Fibroblast of pulmonary artery (primary cell): ENCODE data around the gene CHAD.
A peak's percentile ranks its signal among the peaks of the same experiment; 100 is the strongest.

Experiments
- DNase-seq: peaks from one replicate; pipeline ENCODE4 v3.0.0-alpha.2; 2010; ENCODE audit warnings: low read depth
- H3K4me3 ChIP-seq: replicated peaks from 2 replicates; pipeline ENCODE4 v1.5.1; 2011; ENCODE audit warnings: low read depth, mild to moderate bottlenecking, control low read depth, low read length, moderate library complexity
- TF ChIP-seq, protein P1 (sequence below): IDR thresholded peaks from 2 replicates; pipeline ENCODE4 v1.5.1; 2011; ENCODE audit warnings: mild to moderate bottlenecking, control low read depth, low read length, inconsistent platforms; ENCODE audit errors: missing control alignments

Gene CHAD

DNA sequence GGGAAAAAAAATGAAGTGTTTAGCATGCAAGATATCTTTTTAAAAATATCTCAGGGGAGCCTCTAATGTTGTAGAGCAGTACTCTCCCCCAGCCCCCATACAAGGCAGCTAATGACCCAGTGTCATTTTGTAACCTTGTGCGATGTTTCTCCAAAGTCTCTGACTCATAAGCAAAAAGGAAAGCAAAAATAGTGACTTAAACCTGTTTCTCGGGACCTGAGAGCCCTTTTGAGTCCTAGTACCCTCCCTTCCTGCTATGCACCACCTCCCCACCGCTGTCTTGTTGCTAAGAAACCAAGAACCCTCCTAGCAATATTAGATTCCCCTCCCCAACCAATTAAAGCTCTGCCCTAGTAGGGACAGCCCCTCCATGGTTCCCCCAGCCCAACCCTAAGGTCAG is 42.4 kb upstream of the CHAD start:
- DNase-seq, result peak; percentile 25
- no peak overlapping the region for H3K4me3 ChIP-seq
- TF ChIP-seq, protein P1, sequence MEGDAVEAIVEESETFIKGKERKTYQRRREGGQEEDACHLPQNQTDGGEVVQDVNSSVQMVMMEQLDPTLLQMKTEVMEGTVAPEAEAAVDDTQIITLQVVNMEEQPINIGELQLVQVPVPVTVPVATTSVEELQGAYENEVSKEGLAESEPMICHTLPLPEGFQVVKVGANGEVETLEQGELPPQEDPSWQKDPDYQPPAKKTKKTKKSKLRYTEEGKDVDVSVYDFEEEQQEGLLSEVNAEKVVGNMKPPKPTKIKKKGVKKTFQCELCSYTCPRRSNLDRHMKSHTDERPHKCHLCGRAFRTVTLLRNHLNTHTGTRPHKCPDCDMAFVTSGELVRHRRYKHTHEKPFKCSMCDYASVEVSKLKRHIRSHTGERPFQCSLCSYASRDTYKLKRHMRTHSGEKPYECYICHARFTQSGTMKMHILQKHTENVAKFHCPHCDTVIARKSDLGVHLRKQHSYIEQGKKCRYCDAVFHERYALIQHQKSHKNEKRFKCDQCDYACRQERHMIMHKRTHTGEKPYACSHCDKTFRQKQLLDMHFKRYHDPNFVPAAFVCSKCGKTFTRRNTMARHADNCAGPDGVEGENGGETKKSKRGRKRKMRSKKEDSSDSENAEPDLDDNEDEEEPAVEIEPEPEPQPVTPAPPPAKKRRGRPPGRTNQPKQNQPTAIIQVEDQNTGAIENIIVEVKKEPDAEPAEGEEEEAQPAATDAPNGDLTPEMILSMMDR, result no peak

DNA sequence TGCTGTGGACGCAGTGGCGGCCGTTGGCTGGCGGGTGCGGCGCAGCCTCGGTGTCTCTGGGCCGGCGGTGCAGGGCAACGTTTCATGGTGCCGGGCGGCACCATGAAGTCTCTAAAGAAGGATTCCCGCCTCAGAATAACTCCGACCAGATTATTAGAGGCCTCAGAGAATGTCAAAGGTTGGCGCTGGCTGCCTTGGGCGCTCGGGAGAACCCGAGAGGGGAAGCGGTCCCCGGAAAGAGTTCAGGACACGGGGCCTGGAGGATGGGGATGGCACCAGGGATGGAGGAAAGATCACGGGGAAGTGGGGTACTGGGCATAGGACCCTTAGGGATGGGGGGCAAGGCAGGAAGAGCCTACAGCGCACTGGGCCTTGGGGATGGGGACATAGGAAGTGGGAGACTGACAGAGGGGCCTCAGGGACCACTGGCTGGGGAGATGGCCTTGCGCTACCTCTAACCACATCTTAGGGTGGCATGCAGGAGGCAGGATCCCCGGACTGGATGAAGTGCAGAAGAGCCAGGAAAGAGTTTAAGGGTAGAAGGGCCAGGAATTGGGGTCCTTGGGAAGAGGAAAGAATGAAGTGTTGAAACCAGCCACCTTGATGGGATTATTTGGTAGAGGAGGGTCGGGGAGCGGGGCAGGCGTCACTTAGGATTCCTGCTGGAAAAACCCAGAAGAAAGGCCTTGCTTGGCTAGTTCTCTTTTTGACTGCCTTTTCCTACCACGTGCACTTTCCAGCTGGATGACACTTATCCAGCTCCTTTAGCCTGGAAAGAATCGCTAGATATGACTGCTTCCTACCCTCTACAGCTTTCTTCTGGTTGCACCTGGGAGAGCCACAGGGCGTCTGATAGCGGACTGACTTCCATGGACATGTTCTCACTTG is 40.1 kb upstream of the CHAD start:
- H3K4me3 ChIP-seq, result peak overlapping the region; percentile 54
- DNase-seq, result no peak
- TF ChIP-seq, protein P1, result no peak

DNA sequence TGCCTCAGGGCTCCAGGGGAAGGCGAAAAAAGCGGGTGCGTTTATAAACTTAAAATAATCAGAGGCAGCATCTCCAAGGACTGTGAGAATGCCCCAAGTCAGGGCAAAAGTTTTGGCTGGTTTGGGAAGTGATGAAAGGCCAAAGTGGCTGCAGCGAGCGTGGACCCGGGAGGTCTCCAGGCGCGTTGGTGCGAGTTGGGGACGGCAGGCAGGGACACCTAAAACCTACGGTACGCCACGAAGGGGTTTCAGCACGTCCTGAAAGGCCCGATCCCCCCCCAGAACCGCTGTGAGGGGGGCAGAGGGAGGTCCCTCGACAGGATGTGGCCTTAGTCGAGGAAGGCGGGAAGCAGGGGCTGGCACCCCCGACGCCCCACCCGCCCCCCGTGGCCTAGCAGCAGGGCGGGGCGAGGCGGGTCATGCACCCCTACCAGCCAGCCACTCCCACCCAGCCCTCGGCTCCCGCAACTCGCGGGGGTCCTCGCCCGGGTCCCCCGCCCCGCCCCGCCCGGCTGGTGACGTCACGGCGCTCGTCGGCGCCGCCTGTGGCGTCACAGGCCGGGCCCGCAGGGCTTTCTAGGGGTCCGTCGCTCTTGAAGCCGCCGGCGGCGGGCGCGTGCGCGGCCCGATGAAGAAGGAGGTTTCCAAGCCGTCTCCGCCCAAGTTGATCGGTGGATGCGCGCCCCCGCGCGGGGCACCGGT is 39.3 kb upstream of the CHAD start, which contains the start of gene MYCBPAP:
Gene MYCBPAP, plus strand, starts transcription at position 569 of the 702 bp plus-strand sequence. CDS start 236 bp downstream, outside the sequence.
- DNase-seq, result peak; percentile 72
- TF ChIP-seq, protein P1, result no peak
- H3K4me3 ChIP-seq, result peak within 1 kb of the TSS; percentile 54

DNA sequence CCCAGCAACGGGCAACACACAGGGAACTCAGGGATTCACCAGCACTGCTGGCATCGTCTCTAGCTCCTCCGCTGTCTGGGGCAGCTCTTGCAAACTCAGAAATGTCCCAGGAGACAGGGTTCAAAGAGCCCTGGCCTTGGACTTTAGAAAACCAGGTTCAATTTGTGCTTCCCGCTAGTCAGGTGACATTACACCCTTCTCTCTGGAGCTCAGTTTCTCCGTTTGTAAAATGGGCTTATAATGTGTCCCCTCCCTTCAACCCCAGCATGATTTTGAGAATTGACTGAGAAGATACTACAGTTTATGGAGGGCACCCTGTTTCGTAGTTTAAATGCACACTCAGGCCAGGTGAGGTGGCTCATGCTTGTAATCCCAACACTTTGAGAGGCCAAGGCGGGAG is 37.6 kb upstream of the CHAD start:
- TF ChIP-seq, protein P1, result no peak
- H3K4me3 ChIP-seq, result no peak overlapping the region
- DNase-seq, result no peak

DNA sequence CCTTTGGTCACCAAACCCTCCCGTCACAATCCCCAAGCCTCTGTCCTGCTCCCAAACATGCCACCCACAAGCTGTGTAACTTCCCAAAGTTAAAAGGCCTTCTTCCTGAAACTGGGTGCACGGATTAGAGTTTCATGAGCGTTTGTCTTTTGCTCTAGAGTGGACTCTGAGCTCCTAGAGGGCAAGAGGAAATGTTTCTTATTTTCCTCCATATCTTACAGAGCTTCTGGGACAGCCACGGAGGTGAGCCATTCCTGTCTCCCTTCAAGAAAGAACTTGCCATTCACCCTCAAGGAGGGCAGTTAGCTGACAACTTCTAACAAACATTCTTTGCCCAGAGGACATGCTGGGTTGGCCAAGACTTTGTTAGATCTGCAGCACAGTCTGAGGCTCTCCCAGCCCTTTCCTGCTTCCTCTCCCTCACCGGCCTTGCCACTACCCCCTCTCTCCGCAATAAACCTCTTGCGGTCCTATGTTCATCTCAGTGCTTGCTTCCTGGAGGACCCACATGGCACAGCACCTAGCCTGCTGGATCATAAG is 37.0 kb upstream of the CHAD start:
- TF ChIP-seq, protein P1, result no peak
- no peak for DNase-seq
- H3K4me3 ChIP-seq, result no peak overlapping the region

DNA sequence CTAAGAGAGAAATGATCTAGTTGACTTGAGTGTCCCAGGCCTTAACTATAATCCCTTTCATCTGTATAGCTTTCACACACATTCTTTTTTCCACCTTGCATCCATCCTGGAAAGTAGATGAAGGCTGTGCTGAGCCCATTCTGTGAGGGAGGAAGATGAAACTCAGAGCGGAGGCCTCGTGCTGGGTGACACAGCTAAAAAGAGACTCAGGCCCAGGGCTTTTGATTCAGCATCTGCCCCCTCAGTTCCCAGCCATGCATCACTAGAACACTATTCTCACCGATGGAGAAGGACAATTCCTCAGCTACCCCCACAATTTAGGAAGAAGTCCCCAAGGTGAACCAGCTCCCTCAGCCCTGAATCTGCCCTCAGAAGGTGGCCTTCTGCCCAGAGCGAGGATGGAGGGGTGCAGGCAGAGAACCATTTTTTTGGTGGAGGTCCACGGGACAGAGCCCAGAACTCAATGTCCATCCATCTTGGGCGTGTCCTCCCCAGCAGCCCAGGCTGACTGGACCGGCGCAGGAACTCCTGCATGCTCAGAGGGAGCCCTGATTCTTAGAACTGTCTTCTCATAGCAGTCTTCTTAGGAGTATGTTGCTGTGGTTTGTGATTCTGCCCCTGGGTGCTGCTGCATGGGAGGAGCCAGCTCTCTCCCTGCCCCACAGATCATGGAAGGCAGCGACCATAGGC is 33.8 kb upstream of the CHAD start:
- no peak overlapping the region for H3K4me3 ChIP-seq
- DNase-seq, result no peak
- TF ChIP-seq, protein P1, result no peak
